Spleen (tissue), 11 donors: Measurements from ENCODE around the gene METTL8. TPM values are rescaled to one million over a fixed set of nuclear protein-coding genes. Genes with fewer than 3 reads are reported as not detected.

Source experiments
- DNase-seq: peaks from one replicate; pipeline ENCODE4 v3.0.0-alpha.2; 2020
- H3K27ac ChIP-seq, 8 donors: fragments of 200-600 bp; sonication (generic) in 7 of 8; 1 replicate in 4 of 8; 2 replicates in 4 of 8; pipeline versions ENCODE4 v1.5.0 to v1.8.0; 2016 to 2021; ENCODE audit warnings: inconsistent platforms in 4 of 8, mild to moderate bottlenecking in 4 of 8, moderate library complexity in 1 of 8
- H3K27me3 ChIP-seq, 7 donors: fragments of 200-600 bp; sonication (generic) in 6 of 7; replicated peaks in 1 of 7; 1 replicate in 4 of 7; 2 replicates in 3 of 7; pipeline versions ENCODE4 v1.5.0 to v1.8.0; 2016 to 2021; ENCODE audit warnings: inconsistent platforms in 3 of 7, mild to moderate bottlenecking in 1 of 7
- H3K36me3 ChIP-seq, 6 donors: fragments of 200-600 bp; sonication (generic) in 5 of 6; 1 replicate in 4 of 6; 2 replicates in 2 of 6; pipeline versions ENCODE4 v1.5.0 to v1.8.0; 2016 to 2021; ENCODE audit warnings: inconsistent platforms in 2 of 6
- H3K4me1 ChIP-seq, 6 donors: fragments of 200-600 bp; sonication (generic) in 5 of 6; 1 replicate in 3 of 6; 2 replicates in 3 of 6; pipeline versions ENCODE4 v1.5.0 to v1.8.0; 2016 to 2021; ENCODE audit warnings: inconsistent platforms in 3 of 6
- H3K4me3 ChIP-seq, 8 donors: fragments of 200-600 bp; sonication (generic) in 7 of 8; 1 replicate in 4 of 8; 2 replicates in 4 of 8; pipeline versions ENCODE4 v1.5.0 to v1.8.0; 2016 to 2021; ENCODE audit warnings: inconsistent platforms in 4 of 8, mild to moderate bottlenecking in 4 of 8, moderate library complexity in 2 of 8
- H3K9me3 ChIP-seq, 8 donors: fragments of 200-600 bp; sonication (generic) in 7 of 8; 1 replicate in 4 of 8; 2 replicates in 4 of 8; pipeline versions ENCODE4 v1.5.0 to v1.8.0; 2016 to 2021; ENCODE audit warnings: inconsistent platforms in 4 of 8
- CTCF ChIP-seq, 11 experiments: fragments of 200-600 bp in 7 of 11; fragments of 450-650 bp in 4 of 11; sonication (generic) in 4 of 11; IDR thresholded peaks in 8 of 11; conservative IDR thresholded peaks in 3 of 11; 1 replicate in 7 of 11; 2 replicates in 4 of 11; pipeline versions ENCODE4 v1.4.0 to v1.8.0; 2016 to 2021; ENCODE audit warnings: antibody characterized with exemption in 11 of 11, inconsistent platforms in 4 of 11, mild to moderate bottlenecking in 1 of 11
- POLR2A ChIP-seq, 3 donors: fragments of 450-650 bp; IDR thresholded peaks; one replicate each; pipeline ENCODE4 v1.5.1; 2017; ENCODE audit warnings: antibody characterized with exemption in 3 of 3, mild to moderate bottlenecking in 1 of 3
- POLR2AphosphoS5 ChIP-seq, 3 donors: sonication (generic); formaldehyde crosslinking; IDR thresholded peaks; one replicate each; pipeline ENCODE4 v1.5.1; 2017; ENCODE audit warnings: antibody characterized with exemption in 3 of 3
- WGBS, 5 donors: extraction: QIAGEN DNeasy Blood & Tissue Kit in 3 of 5; methylation state at CpG; one replicate each; pipeline versions ENCODE4 v1.1.5 to v1.1.7; 2013 to 2018; 5-methylcytosine and 5-hydroxymethylcytosine counted together
- intact Hi-C: fragments of 100-400 bp; cut with DNase I; formaldehyde crosslinking; loops from one replicate; pipeline ENCODE4 v1.15.0; 2023; ENCODE audit warnings: low total_unique reads
- polyA plus RNA-seq, 3 donors: library from polyadenylated mRNA; stranded (reverse); fragments of 200-250 nt; gene quantifications; one replicate each; pipeline ENCODE4 v1.2.1, GENCODE V29; 2013
- total RNA-seq, 7 donors: library from RNA; depleted of rRNA in 3 of 7; stranded (reverse); fragments of >200 nt in 3 of 7; fragmentation: NEBNext Ultra II Directional in 4 of 7; extraction: Animal tissue kit (Norgen Biotek cat#: 25700) in 4 of 7; gene quantifications; one replicate each; pipeline versions ENCODE4 v1.1.0 to v1.2.1, GENCODE V29; 2016 to 2021
- donor health status: healthy with polysubstance abuse.
- donor health status: DM: no; HTN: no; CAD: no; lungs with moderate emphysema.
- donor health status: DM: no; HTN: no; CAD: no.
- donor health status: Bipolar disorder and iron deficiency.
- donor health status: healthy.
- donor health status: DM: no; HTN: no; CAD: no.
- donor health status: DM: yes; HTN: yes; CAD: no.

The METTL8 gene
- total and polyA plus RNA-seq, 10 donors: 15.4 to 48.7 (median 24.7) TPM

- 92 to 98% (median 94%) methylated on average over 2 of the region's 2 CpGs for WGBS, 5 donors
- Histone ChIP-seq H3K27ac (no peak overlapping the region), H3K4me1 (no peaks in the 10 kb centered on the region), H3K36me3 (peaks cover 0 to 5% (median 0%) of the 10 kb centered on the region in 6 donors), H3K9me3 (peaks cover 0 to 25% (median 19%) of the 10 kb centered on the region in 8 donors), H3K4me3 (no peak overlapping the region), H3K27me3 (no peaks in the 10 kb centered on the region)
- no peak for DNase-seq
- TF ChIP-seq POLR2A (IDR thresholded peaks at IDR 0.05) (no peak), CTCF (IDR thresholded peaks at IDR 0.05 in 8 of 11, conservative IDR thresholded peaks at IDR 0.05 in 3 of 11) (no peak)
- intact Hi-C loops: no loop called here
Observed at GRCh38 chr2:171310889-171311288, 122.9 kb downstream of the METTL8 start.

- no peaks in the 10 kb centered on the region for H3K27me3 ChIP-seq
- intact Hi-C loops: no loop called here
- H3K4me3 ChIP-seq: no peak overlapping the region
- H3K9me3 ChIP-seq: peaks cover 0 to 25% (median 19%) of the 10 kb centered on the region in 8 donors
- H3K36me3 ChIP-seq: peaks cover 0 to 5% (median 0%) of the 10 kb centered on the region in 6 donors
- WGBS, 5 donors: 86 to 94% (median 92%) methylated on average over 6 of the region's 6 CpGs
- DNase-seq: no peak
- H3K4me1 ChIP-seq: no peaks in the 10 kb centered on the region
- no peak overlapping the region for H3K27ac ChIP-seq
- no peak for TF ChIP-seq CTCF (IDR thresholded peaks at IDR 0.05 in 8 of 11, conservative IDR thresholded peaks at IDR 0.05 in 3 of 11)
- TF ChIP-seq POLR2AphosphoS5 (IDR thresholded peaks at IDR 0.05): no peak
- TF ChIP-seq POLR2A (IDR thresholded peaks at IDR 0.05): no peak
Observed at GRCh38 chr2:171309455-171310286, 124.1 kb downstream of the METTL8 start.

- Histone ChIP-seq H3K36me3 (peaks cover 0 to 5% (median 0%) of the 10 kb centered on the region in 6 donors), H3K9me3 (peaks cover 0 to 25% (median 19%) of the 10 kb centered on the region in 8 donors), H3K27me3 (no peaks in the 10 kb centered on the region), H3K27ac (no peak overlapping the region), H3K4me1 (no peaks in the 10 kb centered on the region), H3K4me3 (no peak overlapping the region)
- DNase-seq: no peak
- intact Hi-C loops: no loop called here
- no peak for TF ChIP-seq POLR2AphosphoS5 (IDR thresholded peaks at IDR 0.05)
- no peak for TF ChIP-seq CTCF (IDR thresholded peaks at IDR 0.05 in 8 of 11, conservative IDR thresholded peaks at IDR 0.05 in 3 of 11)
- no peak for TF ChIP-seq POLR2A (IDR thresholded peaks at IDR 0.05)
- WGBS, 5 donors: 95 to 98% (median 96%) methylated on average over 6 of the region's 6 CpGs
Observed at GRCh38 chr2:171308280-171309054, 125.3 kb downstream of the METTL8 start.

- TF ChIP-seq POLR2AphosphoS5 (IDR thresholded peaks at IDR 0.05) (no peak), POLR2A (IDR thresholded peaks at IDR 0.05) (no peak), CTCF (IDR thresholded peaks at IDR 0.05 in 8 of 11, conservative IDR thresholded peaks at IDR 0.05 in 3 of 11) (no peak)
- H3K9me3 ChIP-seq: peaks cover 0 to 21% (median 18%) of the 10 kb centered on the region in 8 donors
- H3K27me3 ChIP-seq: no peaks in the 10 kb centered on the region
- no peak overlapping the region for H3K4me3 ChIP-seq
- no peak for DNase-seq
- WGBS, 5 donors: 82 to 93% (median 86%) methylated on average over 4 of the region's 4 CpGs
- H3K27ac ChIP-seq: no peak overlapping the region
- peaks cover 0 to 5% (median 0%) of the 10 kb centered on the region in 6 donors for H3K36me3 ChIP-seq
- H3K4me1 ChIP-seq: no peaks in the 10 kb centered on the region
- intact Hi-C loops: no loop called here
Observed at GRCh38 chr2:171307560-171307959, 126.2 kb downstream of the METTL8 start.
